Cortex of kidney (tissue), 1 donor: ENCODE results near the gene NMNAT2.
"Not testable (repeated sequence)": the region's sequence is repeated elsewhere in the genome, so short reads cannot be mapped to it uniquely, and the experiment has no call there.

Experiments used
- DNase-seq: peaks from one replicate; lab custom pipeline; 2025; lab: John Stamatoyannopoulos, UW

NMNAT2 gene

GRCh38 chr1:183417772-183418491, at the start of gene NMNAT2:
Gene NMNAT2 (minus strand): TSS chr1:183418380. CDS start chr1:183418267, 113 bp downstream.
- DNase-seq: no peak

DNA sequence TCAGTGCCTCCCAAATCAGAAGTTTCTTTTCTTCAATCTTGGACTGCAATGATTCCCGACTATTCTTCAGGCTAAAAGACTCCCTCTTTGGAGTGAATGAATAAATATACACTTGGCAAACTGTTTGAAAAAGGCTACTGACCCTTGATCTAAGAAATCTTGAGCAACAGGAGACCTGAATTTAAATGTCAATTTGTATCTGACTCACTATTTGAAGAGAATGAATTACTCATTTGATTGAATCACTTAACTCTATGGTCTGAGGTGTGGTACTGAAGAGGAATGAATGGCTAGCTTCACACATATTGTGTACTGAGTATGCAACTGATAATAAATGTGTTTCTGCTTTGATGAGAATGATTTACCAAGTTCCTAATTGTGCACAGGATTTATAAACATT, 49.5 kb upstream of the NMNAT2 start:
- no peak for DNase-seq

GRCh38 chr1:183466781-183467180, 48.6 kb upstream of the NMNAT2 start:
- DNase-seq: no peak

GRCh38 chr1:183463566-183463965, 45.4 kb upstream of the NMNAT2 start:
- DNase-seq: no peak

DNA sequence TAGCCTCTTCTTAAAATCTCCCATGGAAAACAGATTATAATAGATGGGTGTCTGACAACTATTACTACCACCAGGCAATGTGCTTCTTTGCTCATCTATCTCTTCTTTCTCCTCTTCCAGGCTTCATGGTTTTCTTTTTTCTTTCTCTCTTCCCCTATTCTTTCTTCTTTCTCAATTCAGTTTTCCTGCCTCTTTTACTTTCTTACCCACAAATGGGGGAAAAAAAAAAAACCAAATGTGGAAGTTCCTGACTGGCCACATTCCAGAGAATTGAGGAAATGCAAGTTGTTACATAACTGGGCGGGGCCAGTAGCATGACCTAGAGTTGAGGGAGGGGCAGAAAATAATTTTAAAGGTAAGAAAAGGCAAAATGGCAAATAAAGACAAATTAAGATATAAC, 43.2 kb upstream of the NMNAT2 start:
- DNase-seq: no peak

DNA sequence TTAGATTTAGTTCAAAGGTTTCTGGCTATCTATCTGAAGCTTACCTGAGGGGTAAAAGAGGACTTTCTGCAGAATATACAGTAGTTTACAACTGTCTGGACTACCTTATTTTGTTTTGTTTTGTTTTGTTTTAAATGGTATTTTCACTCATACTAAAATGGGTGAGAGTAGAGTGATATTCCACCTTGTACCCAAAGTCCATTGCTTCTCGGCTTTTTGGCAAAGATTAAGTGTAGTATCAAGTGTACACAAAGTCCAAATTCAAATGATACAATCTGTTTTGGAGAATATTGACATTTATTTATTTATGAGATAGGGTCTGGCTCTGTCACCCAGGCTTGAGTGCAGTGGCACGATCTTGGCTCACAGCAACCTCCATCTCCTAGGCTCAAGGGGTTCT, 42.4 kb upstream of the NMNAT2 start:
- DNase-seq: no peak

DNA sequence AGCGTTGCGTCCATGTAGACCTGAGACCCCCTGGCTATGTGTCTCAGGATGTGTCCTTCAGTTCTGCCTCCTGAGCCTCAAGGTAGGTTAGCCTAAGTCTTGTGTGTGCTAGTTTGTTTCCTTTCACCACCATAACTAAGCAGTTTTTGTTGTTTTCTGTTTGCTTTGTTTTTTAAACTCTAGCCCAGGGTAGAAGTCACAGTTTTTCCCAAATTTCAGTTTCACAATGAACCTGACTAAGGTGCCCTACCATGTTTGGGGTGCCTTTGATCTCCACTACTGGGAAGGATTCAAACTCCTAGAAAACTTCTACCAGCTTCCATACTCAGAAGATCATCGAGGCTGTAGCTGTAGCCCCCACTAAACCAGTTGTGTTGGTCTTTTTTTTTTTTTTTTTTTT, 39.3 kb upstream of the NMNAT2 start:
- DNase-seq: no peak

DNA sequence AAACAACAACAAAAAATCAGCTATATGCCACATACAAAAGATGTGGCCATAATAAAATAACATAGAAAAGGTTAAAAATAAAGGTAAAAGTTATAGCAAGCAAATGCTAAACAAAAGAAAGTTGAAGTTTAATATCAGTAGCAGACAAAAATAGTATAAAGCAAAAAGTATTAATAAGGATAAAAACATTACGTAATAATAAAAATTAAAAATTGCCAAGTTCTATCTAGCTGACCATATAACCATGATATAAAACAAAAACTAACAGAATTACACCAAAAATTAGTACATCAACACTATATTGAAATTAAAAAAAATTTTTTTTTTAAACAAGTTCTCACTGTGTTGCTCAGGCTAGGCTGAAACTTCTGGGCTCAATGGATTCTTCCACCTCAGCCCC, 38.6 kb upstream of the NMNAT2 start:
- no peak for DNase-seq

GRCh38 chr1:183454377-183454776, 36.2 kb upstream of the NMNAT2 start:
- no peak for DNase-seq

- DNase-seq: no peak
These were observed 31.9 kb upstream of the NMNAT2 start for GRCh38 chr1:183450093-183450492.

DNA sequence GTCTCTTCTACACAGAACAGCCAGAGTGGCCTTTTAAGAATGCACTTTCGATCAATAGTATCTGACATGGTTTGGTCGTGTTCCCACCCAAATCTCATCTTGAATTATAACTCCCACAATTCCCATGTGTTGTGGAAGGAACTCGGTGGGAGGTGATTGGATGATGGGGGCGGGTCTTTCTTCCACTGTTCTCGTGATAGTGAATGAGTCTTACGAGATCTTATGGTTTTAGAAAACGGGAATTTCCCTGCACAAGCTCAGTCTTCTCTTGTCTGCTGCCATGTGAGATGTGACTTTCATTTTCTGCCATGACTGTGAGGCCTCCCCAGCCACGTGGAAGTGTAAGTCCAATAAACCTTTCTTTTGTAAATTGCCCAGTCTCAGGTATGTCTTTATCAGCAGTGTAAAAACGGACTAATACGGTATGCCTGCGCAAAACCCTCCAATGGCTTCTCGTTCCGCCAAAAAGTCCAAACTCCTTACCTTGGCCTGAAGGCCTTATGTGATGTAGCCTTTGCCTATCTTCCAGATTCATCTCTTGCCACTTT, 31.1 kb upstream of the NMNAT2 start:
- DNase-seq: no peak

- DNase-seq: no peak
These were observed 26.1 kb upstream of the NMNAT2 start for GRCh38 chr1:183444243-183444642.

DNA sequence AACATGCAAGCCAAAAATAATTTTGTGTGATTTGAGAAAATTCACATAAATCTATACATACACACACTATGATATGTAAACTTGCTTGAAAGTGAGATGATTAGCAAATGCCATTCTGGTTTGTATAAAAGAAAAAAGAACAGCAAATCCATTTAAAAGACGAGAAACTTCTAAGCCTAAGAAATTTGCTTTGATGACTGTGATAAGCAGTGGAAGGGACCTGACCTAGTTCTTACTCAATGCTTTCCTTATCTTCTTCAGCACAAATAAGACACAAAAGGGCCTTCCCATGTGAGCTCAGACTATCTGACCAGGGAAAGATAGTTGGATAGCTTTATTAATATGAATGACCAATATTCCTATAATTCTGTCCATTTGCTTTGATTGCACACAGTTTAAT, 25.3 kb upstream of the NMNAT2 start:
- no peak for DNase-seq

DNA sequence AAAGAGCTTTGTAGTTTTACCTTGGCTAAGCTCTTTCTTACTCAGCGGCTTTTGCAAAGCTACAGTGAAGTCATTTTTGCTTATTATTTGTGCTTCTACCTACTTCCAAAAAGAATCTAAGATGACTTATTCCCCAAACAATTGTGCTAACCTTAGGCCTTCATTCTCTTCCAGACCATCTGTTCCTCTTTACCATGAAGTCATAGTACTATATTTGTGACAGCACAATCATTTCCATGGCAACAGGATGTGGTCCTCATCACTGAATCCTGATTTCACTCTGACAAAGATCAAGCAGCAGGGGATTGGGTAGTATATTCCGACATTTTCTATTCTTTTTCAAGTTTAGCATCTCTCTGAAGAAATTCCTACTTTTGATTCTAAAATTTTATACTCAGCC, 24.8 kb upstream of the NMNAT2 start:
- no peak for DNase-seq

DNA sequence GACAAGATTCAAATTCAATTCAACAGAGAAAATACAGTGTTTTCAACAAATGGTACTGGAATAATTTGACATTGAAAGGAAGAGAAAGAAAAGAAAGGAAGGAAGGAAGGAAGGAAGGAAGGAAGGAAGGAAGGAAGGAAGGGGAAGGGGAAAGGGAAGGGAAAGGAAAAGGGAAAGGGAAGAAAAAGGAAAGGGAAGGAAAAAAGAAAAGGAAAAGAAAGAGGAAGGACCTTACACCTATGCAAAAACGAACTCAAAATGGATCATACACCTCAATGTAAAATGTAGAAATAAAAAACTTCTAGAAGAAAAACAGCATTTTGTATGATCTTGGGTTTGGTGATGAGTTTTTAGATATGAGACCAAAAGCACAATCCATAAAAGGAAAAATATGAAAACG, 19.9 kb upstream of the NMNAT2 start:
- no peak for DNase-seq

DNA sequence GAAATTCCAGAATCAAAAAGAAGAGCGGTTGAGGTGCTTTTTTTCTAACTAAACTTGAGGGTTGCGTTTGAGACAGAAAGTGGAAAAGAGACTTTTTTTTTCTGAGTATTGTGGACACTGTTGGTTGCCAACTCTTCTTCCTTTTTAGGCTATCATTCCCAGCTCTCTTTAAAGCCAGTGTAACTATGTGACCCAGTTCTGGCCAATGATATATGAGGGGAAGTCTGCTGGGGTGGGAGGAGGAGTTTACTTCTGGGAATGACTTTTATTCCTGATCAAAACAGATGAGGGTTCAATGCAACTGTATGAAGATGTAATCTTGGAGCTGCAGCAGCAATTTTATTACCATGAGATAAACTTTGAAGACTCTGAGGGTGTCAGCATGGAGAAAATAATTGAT, 17.3 kb upstream of the NMNAT2 start:
- no peak for DNase-seq

DNA sequence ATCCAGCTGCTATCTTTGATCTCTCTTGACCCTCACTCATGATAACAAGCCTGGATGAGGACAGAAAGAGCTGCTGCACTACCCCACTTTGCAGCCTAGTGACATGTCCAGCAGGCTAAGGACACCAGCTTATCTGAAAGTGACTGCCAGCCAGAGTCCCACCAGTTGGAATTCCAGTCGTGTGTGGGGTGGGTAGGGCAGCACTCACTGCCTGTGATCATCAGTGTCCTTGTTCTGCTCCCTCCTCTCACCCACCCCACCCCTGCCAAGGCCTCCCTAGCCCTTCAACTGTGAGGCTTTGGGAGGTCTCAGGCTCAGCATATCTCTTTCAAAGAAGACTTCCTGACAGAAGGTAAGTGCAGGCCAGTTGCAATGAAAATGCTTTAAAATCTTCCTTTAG, 15.5 kb upstream of the NMNAT2 start:
- no peak for DNase-seq

GRCh38 chr1:183432548-183432875, 14.3 kb upstream of the NMNAT2 start:
- DNase-seq: no peak

DNA sequence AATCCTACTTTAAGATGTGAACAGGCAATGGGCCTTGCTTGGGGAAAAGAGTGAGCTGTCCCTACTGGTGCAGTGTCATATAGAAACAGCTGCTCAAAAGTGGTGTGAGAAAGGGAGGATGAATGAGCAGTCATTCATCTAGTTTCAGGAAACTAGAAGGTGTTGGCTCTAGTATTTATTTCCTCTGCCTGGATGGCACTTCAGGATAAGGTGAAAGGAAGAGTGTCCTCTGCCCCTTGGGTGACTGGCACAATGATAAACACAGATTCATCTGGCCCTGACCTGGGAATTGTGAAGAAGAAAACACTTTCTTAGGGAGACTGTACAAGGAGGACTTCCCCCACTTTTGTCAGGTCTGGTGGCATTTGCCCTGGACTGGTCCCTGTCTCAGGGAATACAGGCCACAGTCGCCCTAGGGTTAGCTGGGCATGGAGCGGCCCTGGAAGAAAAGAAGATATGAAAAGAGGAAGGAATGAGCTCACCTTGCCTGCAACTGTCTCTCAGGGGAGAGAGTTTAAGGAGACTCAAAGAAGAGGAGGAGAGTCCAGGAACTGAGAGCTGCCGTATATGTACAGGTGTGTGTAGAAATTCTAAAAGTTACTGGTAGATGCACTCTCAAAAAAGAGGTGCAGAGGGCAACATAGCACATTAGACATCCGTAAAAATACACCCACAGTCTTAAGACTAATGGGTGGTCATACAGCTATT, 13.8 kb upstream of the NMNAT2 start:
- no peak for DNase-seq

- not testable (repeated sequence) for DNase-seq
These were observed 9.4 kb upstream of the NMNAT2 start for GRCh38 chr1:183427591-183427990.

DNA sequence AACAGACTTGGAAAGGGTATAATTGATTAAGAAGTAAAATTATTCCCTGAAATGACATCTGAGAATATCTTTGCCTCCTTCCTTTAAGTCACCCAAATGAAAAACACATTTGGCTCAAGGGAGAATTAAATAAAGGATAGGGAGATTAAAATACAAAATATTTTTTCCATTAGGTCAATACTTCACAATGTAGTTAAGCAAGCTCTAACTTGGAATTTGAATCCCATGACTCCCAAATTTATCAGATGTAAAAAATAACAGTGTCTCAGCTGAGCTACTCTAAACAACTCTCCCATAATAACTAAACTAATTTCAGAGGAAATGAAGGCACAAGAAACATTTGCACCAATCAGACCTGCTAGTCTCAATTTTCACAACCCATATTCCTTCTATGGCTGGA, 6.5 kb upstream of the NMNAT2 start:
- no peak for DNase-seq

DNA sequence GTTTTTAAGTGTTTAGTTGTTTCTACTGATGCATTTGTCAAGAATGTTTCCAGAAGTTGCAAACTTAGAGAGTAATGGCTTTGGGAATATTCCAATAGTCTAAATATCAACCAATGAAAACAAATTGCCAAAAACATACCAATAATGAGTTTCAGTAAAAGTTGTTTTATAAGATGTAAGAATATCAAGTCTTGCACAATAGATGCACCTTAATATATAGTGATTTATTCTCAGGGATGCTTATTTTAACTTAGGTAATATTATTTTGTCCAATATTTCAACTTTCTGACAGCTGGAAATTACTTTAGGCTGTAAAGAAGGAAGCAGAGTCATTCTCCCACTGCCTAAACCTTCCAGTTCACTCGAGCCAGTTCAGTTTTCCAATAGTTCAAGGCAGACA, 5.4 kb upstream of the NMNAT2 start:
- DNase-seq: no peak

DNA sequence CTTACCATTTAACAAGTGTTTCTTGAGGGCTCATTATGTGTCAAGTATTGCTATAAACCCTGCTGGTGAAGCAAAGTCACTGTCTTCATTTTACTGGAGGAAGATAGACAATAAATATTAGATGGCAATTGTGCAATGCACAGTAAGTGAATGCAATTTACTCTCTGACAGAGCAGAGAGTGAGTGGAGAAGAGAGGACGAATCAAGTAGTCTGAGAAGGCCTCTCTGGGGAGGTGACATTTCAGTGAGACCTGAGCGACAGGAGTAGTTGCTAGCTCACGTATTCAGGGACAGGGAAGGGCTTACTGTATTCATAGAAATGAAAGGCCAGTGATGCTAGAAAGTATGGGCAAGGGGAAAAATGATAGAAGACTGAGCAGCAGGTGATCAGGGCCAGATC, 1.2 kb upstream of the NMNAT2 start:
- no peak for DNase-seq

GRCh38 chr1:183418696-183419095, 516 bp upstream of the NMNAT2 start:
- no peak for DNase-seq
